Esophagus squamous epithelium (tissue), 4 donors: ENCODE measurements around the gene ANKRD17.
"Not testable (repeated sequence)": the region's sequence is repeated elsewhere in the genome, so short reads cannot be mapped to it uniquely, and the experiment has no call there.

Experiments used
- POLR2A ChIP-seq, 4 donors: fragments of 450-650 bp; IDR thresholded peaks; one replicate each; pipeline ENCODE4 v1.6.1; 2017; ENCODE audit warnings: antibody characterized with exemption in 4 of 4, mild to moderate bottlenecking in 4 of 4, moderate library complexity in 3 of 4
- TF ChIP-seq, protein P1 (sequence below), 6 experiments: fragments of 450-650 bp in 4 of 6; fragments of 200-600 bp in 2 of 6; sonication (generic) in 2 of 6; IDR thresholded peaks; one replicate each; pipeline ENCODE4 v1.5.1; 2016 to 2019; ENCODE audit warnings: antibody characterized with exemption in 6 of 6, mild to moderate bottlenecking in 4 of 6, moderate library complexity in 4 of 6

GRCh38 chr4:73203976-73204375, 54.6 kb downstream of the ANKRD17 start:
- TF ChIP-seq, protein P1, sequence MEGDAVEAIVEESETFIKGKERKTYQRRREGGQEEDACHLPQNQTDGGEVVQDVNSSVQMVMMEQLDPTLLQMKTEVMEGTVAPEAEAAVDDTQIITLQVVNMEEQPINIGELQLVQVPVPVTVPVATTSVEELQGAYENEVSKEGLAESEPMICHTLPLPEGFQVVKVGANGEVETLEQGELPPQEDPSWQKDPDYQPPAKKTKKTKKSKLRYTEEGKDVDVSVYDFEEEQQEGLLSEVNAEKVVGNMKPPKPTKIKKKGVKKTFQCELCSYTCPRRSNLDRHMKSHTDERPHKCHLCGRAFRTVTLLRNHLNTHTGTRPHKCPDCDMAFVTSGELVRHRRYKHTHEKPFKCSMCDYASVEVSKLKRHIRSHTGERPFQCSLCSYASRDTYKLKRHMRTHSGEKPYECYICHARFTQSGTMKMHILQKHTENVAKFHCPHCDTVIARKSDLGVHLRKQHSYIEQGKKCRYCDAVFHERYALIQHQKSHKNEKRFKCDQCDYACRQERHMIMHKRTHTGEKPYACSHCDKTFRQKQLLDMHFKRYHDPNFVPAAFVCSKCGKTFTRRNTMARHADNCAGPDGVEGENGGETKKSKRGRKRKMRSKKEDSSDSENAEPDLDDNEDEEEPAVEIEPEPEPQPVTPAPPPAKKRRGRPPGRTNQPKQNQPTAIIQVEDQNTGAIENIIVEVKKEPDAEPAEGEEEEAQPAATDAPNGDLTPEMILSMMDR (IDR thresholded peaks at IDR 0.05): not testable (repeated sequence)
- not testable (repeated sequence) for TF ChIP-seq POLR2A (IDR thresholded peaks at IDR 0.05)
